Body of pancreas (tissue), 4 donors: Measurements from ENCODE around the gene CEP85L.

ENCODE experiments used
- CTCF ChIP-seq, 7 experiments: fragments of 450-650 bp in 4 of 7; fragments of 200-600 bp in 3 of 7; sonication (generic) in 3 of 7; IDR thresholded peaks; one replicate each; pipeline ENCODE4 v1.5.1; 2016 to 2019; ENCODE audit warnings: antibody characterized with exemption in 7 of 7
- POLR2A ChIP-seq, 3 donors: fragments of 450-650 bp; IDR thresholded peaks; one replicate each; pipeline ENCODE4 v1.6.1; 2016; ENCODE audit warnings: antibody characterized with exemption in 3 of 3, mild to moderate bottlenecking in 2 of 3

GRCh38 chr6:118630923-118631322 is 20.5 kb downstream of the CEP85L start:
- TF ChIP-seq CTCF (IDR thresholded peaks at IDR 0.05) (no peak), POLR2A (IDR thresholded peaks at IDR 0.05) (no peak)
